ENCODE data around the gene NCEH1. TPM values are rescaled to one million over a fixed set of nuclear protein-coding genes. Genes with fewer than 3 reads are reported as not detected.

Gene NCEH1
- polyA plus RNA-seq, 1 of the 3 experiments (the other 2 are of a cell fraction), result 7.5 TPM

- Histone ChIP-seq H3K4me2 (no peak overlapping the region), H3K79me2 (ENCODE audit: insufficient read depth) (peaks cover 6% of the 10 kb centered on the region; the same call in 1 of the 2 replicates), H4K20me1 (ENCODE audit: insufficient read depth) (no peaks in the 10 kb centered on the region), H3K27me3 (ENCODE audit: insufficient read depth) (no peaks in the 10 kb centered on the region), H3K36me3 (replicated peaks in 1 of 2; ENCODE audit: control insufficient read depth in 1 of 2, insufficient read depth in 2 of 2, low read length in 1 of 2) (peaks cover 0 to 2% of the 10 kb centered on the region in 2 experiments), H2AFZ (ENCODE audit: low read depth) (no peak overlapping the region), H3K4me1 (ENCODE audit: control insufficient read depth in 1 of 2, insufficient read depth in 2 of 2, low read depth in 1 of 2, low read length in 1 of 2) (peaks cover 0 to under 1% of the 10 kb centered on the region in 2 experiments; a peak in 1 of 4 replicates), H3K9me2 (no peaks in the 10 kb centered on the region), H3F3A (replicated peaks; ENCODE audit: insufficient read depth) (no peaks in the 10 kb centered on the region), H3K9ac (no peak overlapping the region), H3K9me3 (no peaks in the 10 kb centered on the region), H3K27ac (ENCODE audit: low read depth in 2 of 2, low read length in 1 of 2) (no peak overlapping the region), H3K4me3 (ENCODE audit: low read depth in 2 of 2, low read length in 1 of 2) (no peak overlapping the region)
- CTCF ChIA-PET, result interaction anchor here (1.0 to 3.2 kb wide), 3 partner anchors 13 to 175 kb away, joined by 3 to 18 read pairs (median 4); partner anchors contain the start of gene NCEH1
- POLR2A ChIA-PET, result no interaction called here
- DNase-seq, result no peak
- TF ChIP-seq EZH2phosphoT487 (IDR thresholded peaks at IDR 0.05; ENCODE audit: borderline replicate concordance, low read depth), result no peak
- no peak for TF ChIP-seq YY1 (IDR thresholded peaks at IDR 0.05; ENCODE audit: low read depth)
- no peak for TF ChIP-seq TAF1 (IDR thresholded peaks at IDR 0.05; ENCODE audit: borderline replicate concordance, low read depth, low read length)
- no peak for TF ChIP-seq FOXM1 (IDR thresholded peaks at IDR 0.05; ENCODE audit: low read depth)
- TF ChIP-seq RXRA (IDR thresholded peaks at IDR 0.05; ENCODE audit: borderline replicate concordance, low read depth), result no peak
- TF ChIP-seq RCOR1 (IDR thresholded peaks at IDR 0.05; ENCODE audit: low read length), result no peak
- no peak for TF ChIP-seq JUND (IDR thresholded peaks at IDR 0.05)
- TF ChIP-seq ELF1 (IDR thresholded peaks at IDR 0.05), result no peak
- TF ChIP-seq MEF2A (IDR thresholded peaks at IDR 0.05; ENCODE audit: borderline replicate concordance, low read depth), result no peak
- no peak for TF ChIP-seq MXI1 (IDR thresholded peaks at IDR 0.05; ENCODE audit: low read depth, low read length)
- no peak for TF ChIP-seq SMC3 (IDR thresholded peaks at IDR 0.05; ENCODE audit: low read depth, low read length)
- TF ChIP-seq NFIC (IDR thresholded peaks at IDR 0.05; ENCODE audit: borderline replicate concordance), result no peak
- TF ChIP-seq REST (IDR thresholded peaks at IDR 0.05; ENCODE audit: low read depth, low read length), result no peak
- no peak for TF ChIP-seq USF1 (IDR thresholded peaks at IDR 0.05; ENCODE audit: borderline replicate concordance, low read depth)
- 84% methylated on average over 2 of the region's 2 CpGs for WGBS (ENCODE audit: low lambda C conversion rate)
Measured at GRCh38 chr3:172653004-172653572, 57.8 kb downstream of the NCEH1 start.
